Activated T-helper 2 cell treated with anti-CD3 and anti-CD28 coated beads, Interferon-gamma antibody, Interleukin-2, Interleukin-4, amounts not matched to agents 10 μg/mL and 5 μg/mL and 100 μg/mL, durations not matched to agents 14 hours and 24 hours and 36 hours (primary cell): ENCODE measurements around the gene HDAC11. TPM values are rescaled to one million over a fixed set of nuclear protein-coding genes. Genes with fewer than 3 reads are reported as not detected.

ENCODE experiments used
- DNase-seq: peaks from one replicate; pipeline ENCODE4 v3.0.0; 2021; ENCODE audit warnings: low spot score
- H3K27ac Mint-ChIP-seq: one replicate; pipeline ENCODE4 v1.8.0; 2021; ENCODE audit warnings: mixed read lengths
- H3K27me3 Mint-ChIP-seq: one replicate; pipeline ENCODE4 v1.8.0; 2021; ENCODE audit warnings: low read depth, mixed read lengths
- H3K36me3 Mint-ChIP-seq: one replicate; pipeline ENCODE4 v1.8.0; 2021; ENCODE audit warnings: low read depth, mixed read lengths
- H3K4me1 Mint-ChIP-seq: one replicate; pipeline ENCODE4 v1.8.0; 2021; ENCODE audit warnings: low read depth, mixed read lengths
- H3K4me3 Mint-ChIP-seq: one replicate; pipeline ENCODE4 v1.8.0; 2021; ENCODE audit warnings: low read depth, mild to moderate bottlenecking, moderate library complexity, mixed read lengths
- H3K9me3 Mint-ChIP-seq: one replicate; pipeline ENCODE4 v1.8.0; 2021; ENCODE audit warnings: mixed read lengths
- intact Hi-C: fragments of 100-400 bp; cut with micrococcal nuclease; formaldehyde crosslinking; loops from one replicate; pipeline ENCODE4 v1.15.1; 2023
- total RNA-seq: library from RNA; stranded (reverse); gene quantifications from 2 replicates; pipeline ENCODE4 v1.2.3, GENCODE V29; 2022

Gene HDAC11
- total RNA-seq, 1 donor from 2014 or later = 2.6 TPM

- no peak overlapping the region for H3K4me3 Mint-ChIP-seq
- intact Hi-C loops = no loop called here
- no peak for DNase-seq
Observed at GRCh38 chr3:13509059-13509815, 29.1 kb downstream of the HDAC11 start.

GRCh38 chr3:13509816-13510192 is 29.7 kb downstream of the HDAC11 start:
- DNase-seq = no peak
- no peak overlapping the region for H3K4me3 Mint-ChIP-seq
- no peaks in the 10 kb centered on the region for H3K27me3 Mint-ChIP-seq
- H3K9me3 Mint-ChIP-seq = no peaks in the 10 kb centered on the region
- no peaks in the 10 kb centered on the region for H3K36me3 Mint-ChIP-seq
- intact Hi-C loops = no loop called here
- peaks cover 5% of the 10 kb centered on the region for H3K4me1 Mint-ChIP-seq
- H3K27ac Mint-ChIP-seq = no peak overlapping the region

More at GRCh38 chr3:13509059-13509815, 29.1 kb downstream of the HDAC11 start:
- no peaks in the 10 kb centered on the region for H3K27me3 Mint-ChIP-seq
- no peaks in the 10 kb centered on the region for H3K4me1 Mint-ChIP-seq
- H3K36me3 Mint-ChIP-seq = no peaks in the 10 kb centered on the region
- H3K9me3 Mint-ChIP-seq = no peaks in the 10 kb centered on the region
- no peak overlapping the region for H3K27ac Mint-ChIP-seq

- peaks cover 5% of the 10 kb centered on the region for H3K4me1 Mint-ChIP-seq
- intact Hi-C loops = no loop called here
- no peak for DNase-seq
- H3K27me3 Mint-ChIP-seq = no peaks in the 10 kb centered on the region
- no peaks in the 10 kb centered on the region for H3K36me3 Mint-ChIP-seq
- no peak overlapping the region for H3K4me3 Mint-ChIP-seq
- no peaks in the 10 kb centered on the region for H3K9me3 Mint-ChIP-seq
- no peak overlapping the region for H3K27ac Mint-ChIP-seq
Observed at GRCh38 chr3:13512451-13512850, 32.3 kb downstream of the HDAC11 start.

- Mint-ChIP-seq H3K9me3 (no peaks in the 10 kb centered on the region), H3K36me3 (no peaks in the 10 kb centered on the region), H3K27me3 (no peaks in the 10 kb centered on the region), H3K27ac (no peak overlapping the region), H3K4me1 (peaks cover 5% of the 10 kb centered on the region), H3K4me3 (no peak overlapping the region)
- DNase-seq = no peak
- intact Hi-C loops = no loop called here
Observed at GRCh38 chr3:13513051-13513912, 33.2 kb downstream of the HDAC11 start.

GRCh38 chr3:13513913-13514517 is 33.9 kb downstream of the HDAC11 start:
- Mint-ChIP-seq H3K27ac (no peak overlapping the region), H3K4me1 (peaks cover 5% of the 10 kb centered on the region), H3K9me3 (no peaks in the 10 kb centered on the region), H3K4me3 (no peak overlapping the region), H3K27me3 (no peaks in the 10 kb centered on the region), H3K36me3 (no peaks in the 10 kb centered on the region)
- no peak for DNase-seq
- intact Hi-C loops = no loop called here

- H3K27ac Mint-ChIP-seq = no peak overlapping the region
- H3K9me3 Mint-ChIP-seq = no peaks in the 10 kb centered on the region
- no peak for DNase-seq
- no peaks in the 10 kb centered on the region for H3K27me3 Mint-ChIP-seq
- intact Hi-C loops = no loop called here
- no peaks in the 10 kb centered on the region for H3K36me3 Mint-ChIP-seq
- H3K4me3 Mint-ChIP-seq = no peak overlapping the region
- H3K4me1 Mint-ChIP-seq = peaks cover 5% of the 10 kb centered on the region
Observed at GRCh38 chr3:13514639-13515435, 34.7 kb downstream of the HDAC11 start.

GRCh38 chr3:13515786-13516759 is 36.0 kb downstream of the HDAC11 start:
- DNase-seq = no peak

GRCh38 chr3:13516760-13517135 is 36.6 kb downstream of the HDAC11 start:
- intact Hi-C loops = no loop called here
- Mint-ChIP-seq H3K27ac (no peak overlapping the region), H3K9me3 (peaks cover 4% of the 10 kb centered on the region), H3K4me1 (peaks cover 5% of the 10 kb centered on the region), H3K36me3 (no peaks in the 10 kb centered on the region), H3K27me3 (no peaks in the 10 kb centered on the region), H3K4me3 (no peak overlapping the region)
- no peak for DNase-seq

More at GRCh38 chr3:13515786-13516759, 36.0 kb downstream of the HDAC11 start:
- no peak overlapping the region for H3K4me3 Mint-ChIP-seq
- intact Hi-C loops = no loop called here
- H3K4me1 Mint-ChIP-seq = peaks cover 5% of the 10 kb centered on the region
- no peaks in the 10 kb centered on the region for H3K9me3 Mint-ChIP-seq
- no peaks in the 10 kb centered on the region for H3K27me3 Mint-ChIP-seq
- no peaks in the 10 kb centered on the region for H3K36me3 Mint-ChIP-seq
- H3K27ac Mint-ChIP-seq = no peak overlapping the region

- intact Hi-C loops = no loop called here
- no peak overlapping the region for H3K27ac Mint-ChIP-seq
- no peaks in the 10 kb centered on the region for H3K27me3 Mint-ChIP-seq
- H3K4me3 Mint-ChIP-seq = no peak overlapping the region
- peaks cover 5% of the 10 kb centered on the region for H3K4me1 Mint-ChIP-seq
- peaks cover 6% of the 10 kb centered on the region for H3K9me3 Mint-ChIP-seq
- no peak for DNase-seq
- H3K36me3 Mint-ChIP-seq = no peaks in the 10 kb centered on the region
Observed at GRCh38 chr3:13517253-13517977, 37.3 kb downstream of the HDAC11 start.

GRCh38 chr3:13518516-13518953 is 38.4 kb downstream of the HDAC11 start:
- H3K9me3 Mint-ChIP-seq = peaks cover 6% of the 10 kb centered on the region
- no peak overlapping the region for H3K27ac Mint-ChIP-seq
- DNase-seq = no peak
- intact Hi-C loops = no loop called here
- H3K4me3 Mint-ChIP-seq = no peak overlapping the region
- no peaks in the 10 kb centered on the region for H3K36me3 Mint-ChIP-seq
- peaks cover 5% of the 10 kb centered on the region for H3K4me1 Mint-ChIP-seq
- no peaks in the 10 kb centered on the region for H3K27me3 Mint-ChIP-seq
